Thyroid gland (tissue), 4 donors: ENCODE results near the gene NMS.

Experiments used
- POLR2A ChIP-seq, 2 donors: fragments of 450-650 bp; IDR thresholded peaks; one replicate each; pipeline ENCODE4 v1.6.1; 2017; ENCODE audit warnings: antibody characterized with exemption in 2 of 2, mild to moderate bottlenecking in 2 of 2, moderate library complexity in 1 of 2
- TF ChIP-seq, protein P1 (sequence below), 6 experiments: fragments of 200-600 bp in 3 of 6; fragments of 450-650 bp in 3 of 6; sonication (generic) in 3 of 6; IDR thresholded peaks; one replicate each; pipeline ENCODE4 v1.5.1; 2016 to 2019; ENCODE audit warnings: antibody characterized with exemption in 6 of 6, mild to moderate bottlenecking in 2 of 6, inconsistent platforms in 1 of 6, moderate library complexity in 1 of 6

- TF ChIP-seq, protein P1, sequence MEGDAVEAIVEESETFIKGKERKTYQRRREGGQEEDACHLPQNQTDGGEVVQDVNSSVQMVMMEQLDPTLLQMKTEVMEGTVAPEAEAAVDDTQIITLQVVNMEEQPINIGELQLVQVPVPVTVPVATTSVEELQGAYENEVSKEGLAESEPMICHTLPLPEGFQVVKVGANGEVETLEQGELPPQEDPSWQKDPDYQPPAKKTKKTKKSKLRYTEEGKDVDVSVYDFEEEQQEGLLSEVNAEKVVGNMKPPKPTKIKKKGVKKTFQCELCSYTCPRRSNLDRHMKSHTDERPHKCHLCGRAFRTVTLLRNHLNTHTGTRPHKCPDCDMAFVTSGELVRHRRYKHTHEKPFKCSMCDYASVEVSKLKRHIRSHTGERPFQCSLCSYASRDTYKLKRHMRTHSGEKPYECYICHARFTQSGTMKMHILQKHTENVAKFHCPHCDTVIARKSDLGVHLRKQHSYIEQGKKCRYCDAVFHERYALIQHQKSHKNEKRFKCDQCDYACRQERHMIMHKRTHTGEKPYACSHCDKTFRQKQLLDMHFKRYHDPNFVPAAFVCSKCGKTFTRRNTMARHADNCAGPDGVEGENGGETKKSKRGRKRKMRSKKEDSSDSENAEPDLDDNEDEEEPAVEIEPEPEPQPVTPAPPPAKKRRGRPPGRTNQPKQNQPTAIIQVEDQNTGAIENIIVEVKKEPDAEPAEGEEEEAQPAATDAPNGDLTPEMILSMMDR (IDR thresholded peaks at IDR 0.05) = no peak
- no peak for TF ChIP-seq POLR2A (IDR thresholded peaks at IDR 0.05)
Observed at GRCh38 chr2:100470182-100470581, at the start of gene NMS.
